Stomach smooth muscle (tissue), 2 donors: ENCODE results near the gene SLC37A1.

Source experiments
- H3K27ac ChIP-seq: one replicate; pipeline ENCODE4 v1.7.0; 2013; ENCODE audit warnings: mild to moderate bottlenecking, low read length, inconsistent platforms
- H3K27me3 ChIP-seq, 2 donors: one replicate each; pipeline ENCODE4 v1.7.0; 2013; ENCODE audit warnings: low read length in 2 of 2; ENCODE audit not compliant: insufficient read depth in 2 of 2, control insufficient read depth in 1 of 2
- H3K36me3 ChIP-seq, 2 donors: one replicate each; pipeline ENCODE4 v1.7.0; 2013; ENCODE audit warnings: low read length in 2 of 2; ENCODE audit not compliant: control insufficient read depth in 2 of 2, insufficient read depth in 2 of 2
- H3K4me1 ChIP-seq: one replicate; pipeline ENCODE4 v1.7.0; 2013; ENCODE audit warnings: low read length; ENCODE audit not compliant: control insufficient read depth, insufficient read depth
- H3K4me3 ChIP-seq, 2 donors: one replicate each; pipeline ENCODE4 v1.7.0; 2013; ENCODE audit warnings: low read length in 2 of 2
- H3K9ac ChIP-seq, 2 donors: one replicate each; pipeline ENCODE4 v1.7.0; 2013; ENCODE audit warnings: low read length in 2 of 2, mild to moderate bottlenecking in 1 of 2
- H3K9me3 ChIP-seq, 2 donors: one replicate each; pipeline ENCODE4 v1.7.0; 2013; ENCODE audit warnings: low read length in 2 of 2; ENCODE audit not compliant: control insufficient read depth in 2 of 2
- donor health status: healthy.
- donor health status: Pancreatic carcinoma.

SLC37A1 gene

GRCh38 chr21:42509244-42509643, 4.4 kb upstream of the SLC37A1 start:
- Histone ChIP-seq H3K36me3 (no peaks in the 10 kb centered on the region), H3K27ac (no peak overlapping the region)

GRCh38 chr21:42512346-42513034, 1.2 kb upstream of the SLC37A1 start:
- Histone ChIP-seq H3K4me3 (no peak overlapping the region), H3K9ac (no peak overlapping the region), H3K36me3 (no peaks in the 10 kb centered on the region), H3K27ac (no peak overlapping the region), H3K27me3 (no peaks in the 10 kb centered on the region), H3K9me3 (no peaks in the 10 kb centered on the region), H3K4me1 (peaks cover 10% of the 10 kb centered on the region)

More at GRCh38 chr21:42509244-42509643, 4.4 kb upstream of the SLC37A1 start:
- Histone ChIP-seq H3K27me3 (peaks cover 0 to 2% of the 10 kb centered on the region in 2 donors), H3K4me3 (no peak overlapping the region), H3K4me1 (peaks cover 5% of the 10 kb centered on the region), H3K9me3 (no peaks in the 10 kb centered on the region), H3K9ac (no peak overlapping the region)

GRCh38 chr21:42513985-42514882, 582 bp downstream of the SLC37A1 start:
- Histone ChIP-seq H3K4me1 (peaks cover 10% of the 10 kb centered on the region), H3K9me3 (no peaks in the 10 kb centered on the region), H3K27ac (peak overlapping the region; percentile 49), H3K27me3 (no peaks in the 10 kb centered on the region), H3K9ac (peak overlapping the region; percentile 62 to 68), H3K36me3 (peaks cover 4 to 9% of the 10 kb centered on the region in 2 donors), H3K4me3 (peak overlapping the region; percentile 64 to 82)

- Histone ChIP-seq H3K4me3 (peak overlapping the region; percentile 64 to 82), H3K9ac (peak overlapping the region; percentile 21 to 62), H3K9me3 (no peaks in the 10 kb centered on the region), H3K27me3 (no peaks in the 10 kb centered on the region), H3K27ac (no peak overlapping the region), H3K4me1 (peaks cover 10% of the 10 kb centered on the region), H3K36me3 (peaks cover 9 to 10% of the 10 kb centered on the region in 2 donors)
Measured at GRCh38 chr21:42514883-42515228, 1.2 kb downstream of the SLC37A1 start.

GRCh38 chr21:42515708-42516502, 2.3 kb downstream of the SLC37A1 start:
- H3K4me3 ChIP-seq = no peak overlapping the region
- no peaks in the 10 kb centered on the region for H3K27me3 ChIP-seq
- no peak overlapping the region for H3K9ac ChIP-seq
- H3K27ac ChIP-seq = no peak overlapping the region
- H3K36me3 ChIP-seq = peaks cover 10 to 11% of the 10 kb centered on the region in 2 donors
- H3K9me3 ChIP-seq = no peaks in the 10 kb centered on the region
- peaks cover 10% of the 10 kb centered on the region for H3K4me1 ChIP-seq

GRCh38 chr21:42518215-42518614, 4.6 kb downstream of the SLC37A1 start:
- no peak overlapping the region for H3K9ac ChIP-seq
- H3K36me3 ChIP-seq = peaks cover 10 to 16% of the 10 kb centered on the region in 2 donors
- no peaks in the 10 kb centered on the region for H3K9me3 ChIP-seq
- no peak overlapping the region for H3K27ac ChIP-seq
- H3K4me1 ChIP-seq = peaks cover 7% of the 10 kb centered on the region
- no peaks in the 10 kb centered on the region for H3K27me3 ChIP-seq
- no peak overlapping the region for H3K4me3 ChIP-seq

- Histone ChIP-seq H3K36me3 (peaks cover 10 to 16% of the 10 kb centered on the region in 2 donors), H3K27me3 (no peaks in the 10 kb centered on the region), H3K4me3 (no peak overlapping the region), H3K4me1 (peaks cover 7% of the 10 kb centered on the region), H3K9ac (no peak overlapping the region), H3K27ac (no peak overlapping the region), H3K9me3 (no peaks in the 10 kb centered on the region)
Measured at GRCh38 chr21:42518626-42519025, 5.0 kb downstream of the SLC37A1 start.

- Histone ChIP-seq H3K9ac (no peak overlapping the region), H3K9me3 (no peaks in the 10 kb centered on the region), H3K27me3 (no peaks in the 10 kb centered on the region), H3K36me3 (peaks cover 10 to 16% of the 10 kb centered on the region in 2 donors), H3K4me1 (peaks cover 23% of the 10 kb centered on the region), H3K27ac (no peak overlapping the region), H3K4me3 (no peak overlapping the region)
Measured at GRCh38 chr21:42520628-42521253, 7.1 kb downstream of the SLC37A1 start.

- Histone ChIP-seq H3K4me3 (no peak overlapping the region), H3K9me3 (no peaks in the 10 kb centered on the region), H3K27ac (no peak overlapping the region), H3K9ac (no peak overlapping the region), H3K27me3 (no peaks in the 10 kb centered on the region), H3K4me1 (peaks cover 24% of the 10 kb centered on the region), H3K36me3 (peaks cover 10 to 16% of the 10 kb centered on the region in 2 donors)
Measured at GRCh38 chr21:42521384-42521783, 7.7 kb downstream of the SLC37A1 start.

GRCh38 chr21:42521805-42522204, 8.2 kb downstream of the SLC37A1 start:
- Histone ChIP-seq H3K27me3 (no peaks in the 10 kb centered on the region), H3K9ac (no peak overlapping the region), H3K27ac (no peak overlapping the region), H3K36me3 (peaks cover 10 to 16% of the 10 kb centered on the region in 2 donors), H3K4me3 (no peak overlapping the region), H3K4me1 (peaks cover 28% of the 10 kb centered on the region), H3K9me3 (no peaks in the 10 kb centered on the region)
